Esophagus muscularis mucosa (tissue), 4 donors: ENCODE results near the gene GLIS1.

Source experiments
- EP300 ChIP-seq: sonication (generic); formaldehyde crosslinking; IDR thresholded peaks from one replicate; pipeline ENCODE4 v1.6.1; 2017; ENCODE audit warnings: antibody characterized with exemption
- POLR2A ChIP-seq: fragments of 450-650 bp; IDR thresholded peaks from one replicate; pipeline ENCODE4 v1.6.1; 2017; ENCODE audit warnings: antibody characterized with exemption, moderate library complexity, mild to moderate bottlenecking, low read depth
- POLR2AphosphoS5 ChIP-seq, 2 donors: sonication (generic); formaldehyde crosslinking; IDR thresholded peaks; one replicate each; pipeline ENCODE4 v1.6.1; 2017; ENCODE audit warnings: antibody characterized with exemption in 2 of 2
- TF ChIP-seq, protein P1 (sequence below), 3 experiments: fragments of 200-600 bp in 2 of 3; fragments of 450-650 bp in 1 of 3; sonication (generic) in 2 of 3; IDR thresholded peaks; one replicate each; pipeline ENCODE4 v1.5.1; 2017 to 2019; ENCODE audit warnings: antibody characterized with exemption in 3 of 3, mild to moderate bottlenecking in 2 of 3, moderate library complexity in 1 of 3

DNA sequence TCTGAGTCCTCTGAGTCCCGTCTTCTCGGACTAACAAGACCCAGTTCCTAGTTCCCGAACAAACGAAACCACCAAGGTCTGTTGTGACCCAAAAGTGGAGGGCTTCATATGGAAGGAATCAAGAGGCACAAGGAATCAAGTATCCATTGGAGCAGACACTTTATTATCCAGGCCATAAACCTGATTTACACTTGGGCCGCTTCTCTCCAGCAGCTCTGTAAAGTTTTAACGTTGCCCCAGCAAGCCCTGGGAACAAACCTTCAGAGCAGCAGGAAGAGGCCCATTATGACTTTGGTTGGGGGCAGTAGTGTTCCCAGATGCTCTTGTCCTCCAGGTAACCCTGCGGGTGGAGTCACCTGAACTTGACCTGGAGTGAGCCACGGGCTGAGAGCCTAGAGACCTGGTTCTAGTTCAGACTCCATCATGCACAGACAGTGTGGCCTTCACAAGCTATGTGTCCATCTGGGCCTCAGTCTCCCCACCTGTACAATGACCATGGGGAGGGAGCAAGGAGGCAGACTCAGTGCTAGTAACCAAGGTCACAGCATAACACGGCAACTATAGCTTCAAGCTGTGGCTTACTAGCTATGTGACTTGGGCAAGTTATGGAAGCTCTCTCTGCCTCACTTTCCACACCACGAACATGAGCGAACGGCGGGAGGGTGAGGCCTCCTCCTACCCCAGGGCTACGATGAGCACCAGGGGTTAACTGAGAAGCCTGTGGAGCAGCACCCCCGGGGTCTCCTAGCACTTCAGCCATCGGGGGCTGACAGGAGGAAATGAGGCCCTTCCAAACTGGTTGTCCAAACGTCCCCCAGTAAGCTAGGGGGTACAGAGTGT lies 95.7 kb downstream of the GLIS1 start:
- TF ChIP-seq, protein P1, sequence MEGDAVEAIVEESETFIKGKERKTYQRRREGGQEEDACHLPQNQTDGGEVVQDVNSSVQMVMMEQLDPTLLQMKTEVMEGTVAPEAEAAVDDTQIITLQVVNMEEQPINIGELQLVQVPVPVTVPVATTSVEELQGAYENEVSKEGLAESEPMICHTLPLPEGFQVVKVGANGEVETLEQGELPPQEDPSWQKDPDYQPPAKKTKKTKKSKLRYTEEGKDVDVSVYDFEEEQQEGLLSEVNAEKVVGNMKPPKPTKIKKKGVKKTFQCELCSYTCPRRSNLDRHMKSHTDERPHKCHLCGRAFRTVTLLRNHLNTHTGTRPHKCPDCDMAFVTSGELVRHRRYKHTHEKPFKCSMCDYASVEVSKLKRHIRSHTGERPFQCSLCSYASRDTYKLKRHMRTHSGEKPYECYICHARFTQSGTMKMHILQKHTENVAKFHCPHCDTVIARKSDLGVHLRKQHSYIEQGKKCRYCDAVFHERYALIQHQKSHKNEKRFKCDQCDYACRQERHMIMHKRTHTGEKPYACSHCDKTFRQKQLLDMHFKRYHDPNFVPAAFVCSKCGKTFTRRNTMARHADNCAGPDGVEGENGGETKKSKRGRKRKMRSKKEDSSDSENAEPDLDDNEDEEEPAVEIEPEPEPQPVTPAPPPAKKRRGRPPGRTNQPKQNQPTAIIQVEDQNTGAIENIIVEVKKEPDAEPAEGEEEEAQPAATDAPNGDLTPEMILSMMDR (IDR thresholded peaks at IDR 0.05): no peak
- TF ChIP-seq POLR2A (no peak), POLR2AphosphoS5 (IDR thresholded peaks at IDR 0.05) (no peak), EP300 (no peak)
